ENCODE measurements around the gene STAT1. TPM values are rescaled to one million over a fixed set of nuclear protein-coding genes. Genes with fewer than 3 reads are reported as not detected.
A peak's percentile ranks its signal among the peaks of the same experiment; 100 is the strongest.

The STAT1 gene
- total and polyA plus RNA-seq, 3 donors from 2014 or later, result 52.7 to 87.1 (median 60.5) TPM

DNA sequence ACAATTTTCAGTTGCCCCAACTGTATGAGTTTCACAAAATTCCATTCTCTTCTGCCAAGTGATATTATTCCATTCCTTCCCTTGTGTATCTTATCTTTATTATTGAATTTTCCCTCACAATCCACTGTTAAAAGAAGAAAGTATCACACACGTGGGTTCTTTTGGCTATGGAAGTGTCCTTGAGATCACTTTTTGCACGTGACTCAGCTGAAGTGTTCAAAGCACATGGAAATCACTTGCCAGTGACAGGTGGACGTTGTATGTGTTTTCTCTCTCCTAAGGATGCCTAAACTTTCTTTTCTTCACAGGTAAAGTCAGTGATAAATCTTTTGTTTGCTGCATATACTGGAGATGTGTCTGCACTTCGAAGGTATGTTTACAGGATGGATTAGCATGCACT, 60.7 kb downstream of the STAT1 start:
- H3K4me3 ChIP-seq, result no peak overlapping the region
- H3K27ac ChIP-seq, result no peak overlapping the region
- no peaks in the 10 kb centered on the region for H3K27me3 ChIP-seq
- H3K4me1 ChIP-seq, result peaks cover 13% of the 10 kb centered on the region
- 39 to 40% methylated on average over 4 of the region's 4 CpGs for whole genome bisulfite sequencing, 2 donors
- H3K9me3 ChIP-seq, result no peaks in the 10 kb centered on the region
- no peaks in the 10 kb centered on the region for H3K36me3 ChIP-seq (ENCODE audit: low read depth, missing control alignments)
- intact Hi-C loops (cut with DNase I; ENCODE audit: low total_unique reads), result no loop called here
- DNase-seq, result no peak
- TF ChIP-seq POLR2A (IDR thresholded peaks at IDR 0.05), result no peak
- TF ChIP-seq, protein P1, sequence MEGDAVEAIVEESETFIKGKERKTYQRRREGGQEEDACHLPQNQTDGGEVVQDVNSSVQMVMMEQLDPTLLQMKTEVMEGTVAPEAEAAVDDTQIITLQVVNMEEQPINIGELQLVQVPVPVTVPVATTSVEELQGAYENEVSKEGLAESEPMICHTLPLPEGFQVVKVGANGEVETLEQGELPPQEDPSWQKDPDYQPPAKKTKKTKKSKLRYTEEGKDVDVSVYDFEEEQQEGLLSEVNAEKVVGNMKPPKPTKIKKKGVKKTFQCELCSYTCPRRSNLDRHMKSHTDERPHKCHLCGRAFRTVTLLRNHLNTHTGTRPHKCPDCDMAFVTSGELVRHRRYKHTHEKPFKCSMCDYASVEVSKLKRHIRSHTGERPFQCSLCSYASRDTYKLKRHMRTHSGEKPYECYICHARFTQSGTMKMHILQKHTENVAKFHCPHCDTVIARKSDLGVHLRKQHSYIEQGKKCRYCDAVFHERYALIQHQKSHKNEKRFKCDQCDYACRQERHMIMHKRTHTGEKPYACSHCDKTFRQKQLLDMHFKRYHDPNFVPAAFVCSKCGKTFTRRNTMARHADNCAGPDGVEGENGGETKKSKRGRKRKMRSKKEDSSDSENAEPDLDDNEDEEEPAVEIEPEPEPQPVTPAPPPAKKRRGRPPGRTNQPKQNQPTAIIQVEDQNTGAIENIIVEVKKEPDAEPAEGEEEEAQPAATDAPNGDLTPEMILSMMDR (IDR thresholded peaks at IDR 0.05), result no peak

- Histone ChIP-seq H3K4me1 (peaks cover 37% of the 10 kb centered on the region), H3K27ac (no peak overlapping the region), H3K4me3 (no peak overlapping the region), H3K27me3 (no peaks in the 10 kb centered on the region), H3K36me3 (ENCODE audit: low read depth, missing control alignments) (no peaks in the 10 kb centered on the region), H3K9me3 (no peaks in the 10 kb centered on the region)
- 87 to 91% methylated on average over 3 of the region's 3 CpGs for whole genome bisulfite sequencing, 2 donors
- intact Hi-C loops (cut with DNase I; ENCODE audit: low total_unique reads), result no loop called here
- DNase-seq, result no peak
- TF ChIP-seq POLR2A (IDR thresholded peaks at IDR 0.05), result no peak
- TF ChIP-seq, protein P1 (IDR thresholded peaks at IDR 0.05), result no peak
Measured at GRCh38 chr2:190950566-190950991, 63.4 kb downstream of the STAT1 start.

DNA sequence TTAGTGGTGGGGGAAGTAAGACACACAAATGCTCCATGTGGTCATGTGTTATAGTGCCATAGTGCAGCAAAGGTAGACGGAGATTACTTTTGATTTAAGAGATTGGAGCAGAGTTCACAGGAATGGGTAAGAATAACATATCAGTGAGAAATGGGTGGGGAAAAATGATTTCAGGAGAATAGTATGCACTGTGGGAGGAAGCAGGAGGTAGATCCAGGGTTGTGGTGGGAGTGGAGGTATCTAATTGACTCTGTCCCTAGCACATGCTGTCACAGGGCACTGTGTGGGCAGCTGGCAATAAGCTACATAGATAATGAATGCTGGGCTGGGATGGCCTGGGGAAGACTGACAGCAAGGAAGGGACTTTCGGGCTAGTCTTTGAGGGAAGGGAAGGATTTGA, 65.3 kb downstream of the STAT1 start:
- DNase-seq, result peak; percentile 83
- TF ChIP-seq, protein P1 (IDR thresholded peaks at IDR 0.05), result no peak
- TF ChIP-seq POLR2A (IDR thresholded peaks at IDR 0.05), result no peak

DNA sequence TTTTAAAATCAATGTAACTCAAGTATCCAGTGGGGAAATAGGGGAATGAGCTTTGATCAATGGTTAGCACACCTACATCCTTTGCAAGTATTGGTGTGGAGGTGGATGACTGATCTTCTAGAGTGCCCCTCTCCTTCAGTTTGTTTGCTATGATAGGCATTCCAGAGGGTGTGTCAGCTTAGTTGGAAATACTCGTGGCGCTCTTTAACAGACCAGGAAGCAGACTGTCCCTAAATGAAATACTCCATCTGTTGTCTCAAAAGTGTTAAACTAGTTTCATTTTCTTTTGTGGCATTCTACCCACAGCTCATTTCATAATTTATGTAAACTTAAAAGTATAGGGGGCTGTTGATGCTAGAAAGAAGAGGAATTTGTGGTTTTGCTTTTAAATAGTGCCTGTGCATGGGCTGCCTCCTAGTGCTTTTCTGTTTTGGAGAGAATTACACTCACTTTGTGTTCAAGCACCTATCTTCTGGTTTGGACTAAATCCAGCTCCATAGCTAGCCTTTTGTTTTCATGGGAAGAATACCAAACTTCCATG, 66.2 kb downstream of the STAT1 start:
- Histone ChIP-seq H3K36me3 (ENCODE audit: low read depth, missing control alignments) (no peaks in the 10 kb centered on the region), H3K4me1 (peaks cover 35% of the 10 kb centered on the region), H3K27ac (peak overlapping the region; percentile 26 to 46), H3K4me3 (no peak overlapping the region), H3K27me3 (no peaks in the 10 kb centered on the region), H3K9me3 (no peaks in the 10 kb centered on the region)
- no peak for DNase-seq
- 21 to 22% methylated on average over 2 of the region's 2 CpGs for WGBS, 2 donors
- intact Hi-C loops (cut with DNase I; ENCODE audit: low total_unique reads), result no loop called here
- TF ChIP-seq POLR2A (IDR thresholded peaks at IDR 0.05), result no peak
- TF ChIP-seq, protein P1 (IDR thresholded peaks at IDR 0.05), result no peak

More for the DNA sequence above, 65.3 kb downstream of the STAT1 start:
- Histone ChIP-seq H3K27me3 (no peaks in the 10 kb centered on the region), H3K27ac (peak overlapping the region in 1 of 2 donors; percentile 46), H3K4me1 (peaks cover 37% of the 10 kb centered on the region), H3K36me3 (ENCODE audit: low read depth, missing control alignments) (no peaks in the 10 kb centered on the region), H3K9me3 (no peaks in the 10 kb centered on the region), H3K4me3 (no peak overlapping the region)
- 43 to 51% methylated on average over 2 of the region's 2 CpGs for WGBS, 2 donors
- intact Hi-C loops (cut with DNase I; ENCODE audit: low total_unique reads), result no loop called here

DNA sequence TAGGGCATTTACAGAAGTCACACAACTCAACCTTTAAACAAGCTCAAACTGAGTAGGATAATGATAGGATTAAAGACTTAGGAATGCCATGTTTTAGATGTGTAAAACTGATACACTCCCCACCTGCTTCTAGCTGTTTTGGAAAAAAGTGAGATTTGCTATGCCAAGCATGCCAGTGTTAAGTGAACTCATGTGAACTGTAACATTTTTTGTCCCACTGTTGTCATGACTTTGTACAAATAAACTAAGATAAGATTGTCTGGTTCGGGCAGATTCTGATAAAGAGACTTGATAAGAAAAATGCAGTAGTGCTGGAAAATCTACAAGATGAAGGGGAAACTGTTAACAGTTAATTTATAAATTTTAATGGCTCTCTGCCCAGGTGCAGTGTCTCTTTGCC, 66.8 kb downstream of the STAT1 start:
- Histone ChIP-seq H3K9me3 (no peaks in the 10 kb centered on the region), H3K36me3 (ENCODE audit: low read depth, missing control alignments) (no peaks in the 10 kb centered on the region), H3K4me1 (peaks cover 35% of the 10 kb centered on the region), H3K4me3 (no peak overlapping the region), H3K27ac (peak overlapping the region; percentile 23 to 26), H3K27me3 (no peaks in the 10 kb centered on the region)
- intact Hi-C loops (cut with DNase I; ENCODE audit: low total_unique reads), result no loop called here
- TF ChIP-seq, protein P1 (IDR thresholded peaks at IDR 0.05), result no peak
- no peak for TF ChIP-seq POLR2A (IDR thresholded peaks at IDR 0.05)
- WGBS, 2 donors, result 22 to 23% methylated on average over 1 of the region's 1 CpG
- DNase-seq, result no peak
